Esophagus squamous epithelium (tissue), 5 donors: ENCODE data around the gene RHCE. TPM values are rescaled to one million over a fixed set of nuclear protein-coding genes. Genes with fewer than 3 reads are reported as not detected.
"Not testable (repeated sequence)": the region's sequence is repeated elsewhere in the genome, so short reads cannot be mapped to it uniquely, and the experiment has no call there.

Source experiments
- DNase-seq: peaks from one replicate; lab custom pipeline; 2025; lab: John Stamatoyannopoulos, UW
- H3K27ac ChIP-seq, 4 donors: fragments of 200-600 bp; sonication (generic); one replicate each; pipeline ENCODE4 v1.5.1; 2016 to 2019; ENCODE audit warnings: mild to moderate bottlenecking in 1 of 4
- H3K27me3 ChIP-seq, 4 donors: fragments of 200-600 bp; sonication (generic); 1 replicate in 3 of 4; 2 replicates in 1 of 4; pipeline versions ENCODE4 v1.5.1 to v1.6.0; 2017 to 2021; ENCODE audit warnings: antibody characterized with exemption in 1 of 4
- H3K36me3 ChIP-seq, 3 donors: fragments of 200-600 bp; sonication (generic); one replicate each; pipeline ENCODE4 v1.5.1; 2016 to 2019
- H3K4me1 ChIP-seq, 3 donors: fragments of 200-600 bp; sonication (generic); one replicate each; pipeline ENCODE4 v1.5.1; 2017 to 2019
- H3K4me3 ChIP-seq, 4 donors: fragments of 200-600 bp; sonication (generic); 1 replicate in 3 of 4; 2 replicates in 1 of 4; pipeline ENCODE4 v1.5.1; 2016 to 2019; ENCODE audit warnings: mild to moderate bottlenecking in 2 of 4, moderate library complexity in 1 of 4
- H3K9me3 ChIP-seq, 3 donors: fragments of 200-600 bp; sonication (generic); one replicate each; pipeline ENCODE4 v1.5.1; 2016 to 2019
- POLR2A ChIP-seq, 4 donors: fragments of 450-650 bp; IDR thresholded peaks; one replicate each; pipeline ENCODE4 v1.6.1; 2017; ENCODE audit warnings: antibody characterized with exemption in 4 of 4, mild to moderate bottlenecking in 4 of 4, moderate library complexity in 3 of 4
- WGBS, 2 donors: methylation state at CpG; one replicate each; pipeline ENCODE4 v1.1.5; 2018; 5-methylcytosine and 5-hydroxymethylcytosine counted together
- intact Hi-C: fragments of 100-400 bp; cut with DNase I; formaldehyde crosslinking; loops from one replicate; pipeline ENCODE4 v1.15.0; 2022
- total RNA-seq, 4 donors: library from RNA; depleted of rRNA; stranded (reverse); fragments of >200 nt; gene quantifications; one replicate each; pipeline ENCODE4 v1.1.0, GENCODE V29; 2016
- donor health status: DM: yes; HTN: yes; CAD: no.

RHCE gene
- total RNA-seq, 4 donors from 2014 or later = 0.27 to 0.38 TPM; not detected in 2

DNA sequence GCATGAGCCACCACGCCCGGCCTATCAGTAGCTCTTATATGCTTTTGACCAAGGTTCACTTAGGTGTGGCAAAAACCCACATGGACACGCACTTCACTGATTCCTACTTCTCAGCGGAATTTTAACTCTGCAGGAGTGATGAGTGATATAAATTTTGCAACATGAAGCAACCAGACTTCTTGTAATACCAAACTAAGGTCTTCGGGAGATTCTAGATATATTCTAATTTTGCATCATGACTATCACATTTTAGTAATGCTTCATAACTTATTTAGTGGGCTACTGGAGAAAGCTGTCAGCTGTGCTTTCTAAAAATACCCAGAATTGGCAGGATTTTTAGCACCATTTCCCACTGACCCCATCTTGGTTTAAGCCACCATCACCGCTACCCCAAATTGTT, 27.8 kb downstream of the RHCE start:
- H3K4me3 ChIP-seq = no peak overlapping the region
- H3K36me3 ChIP-seq = no peaks in the 10 kb centered on the region
- intact Hi-C loops = no loop called here
- 91 to 95% methylated on average over 6 of the region's 6 CpGs for WGBS, 2 donors
- H3K27ac ChIP-seq = no peak overlapping the region
- no peak for DNase-seq
- H3K4me1 ChIP-seq = no peaks in the 10 kb centered on the region
- no peaks in the 10 kb centered on the region for H3K27me3 ChIP-seq
- no peak for TF ChIP-seq POLR2A (IDR thresholded peaks at IDR 0.05)
- no peaks in the 10 kb centered on the region for H3K9me3 ChIP-seq

DNA sequence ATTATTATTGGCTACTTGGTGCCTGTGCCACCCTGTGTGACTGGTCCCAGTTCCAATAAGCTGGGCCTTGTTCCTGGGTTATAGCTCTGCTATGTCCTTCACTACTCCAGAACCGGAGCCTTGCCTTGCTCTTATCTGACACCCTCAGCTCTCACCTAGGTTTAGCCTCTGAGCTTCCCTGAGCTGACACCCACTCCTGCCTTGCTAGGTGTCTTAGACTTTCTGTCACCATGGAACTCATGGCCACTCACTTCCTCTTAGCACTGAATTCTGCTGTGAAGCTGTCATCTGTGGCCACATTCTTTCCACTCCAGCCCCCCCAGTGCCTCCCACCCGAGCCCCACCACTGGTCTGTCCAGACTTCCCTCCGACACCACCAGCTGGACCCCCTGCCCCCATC, 30.9 kb downstream of the RHCE start:
- H3K27ac ChIP-seq, H3K9me3 ChIP-seq, DNase-seq, intact Hi-C loops, H3K4me3 ChIP-seq, H3K4me1 ChIP-seq, H3K36me3 ChIP-seq, H3K27me3 ChIP-seq: not testable (repeated sequence)
- 70 to 76% methylated on average over 3 of the region's 3 CpGs for WGBS, 2 donors

DNA sequence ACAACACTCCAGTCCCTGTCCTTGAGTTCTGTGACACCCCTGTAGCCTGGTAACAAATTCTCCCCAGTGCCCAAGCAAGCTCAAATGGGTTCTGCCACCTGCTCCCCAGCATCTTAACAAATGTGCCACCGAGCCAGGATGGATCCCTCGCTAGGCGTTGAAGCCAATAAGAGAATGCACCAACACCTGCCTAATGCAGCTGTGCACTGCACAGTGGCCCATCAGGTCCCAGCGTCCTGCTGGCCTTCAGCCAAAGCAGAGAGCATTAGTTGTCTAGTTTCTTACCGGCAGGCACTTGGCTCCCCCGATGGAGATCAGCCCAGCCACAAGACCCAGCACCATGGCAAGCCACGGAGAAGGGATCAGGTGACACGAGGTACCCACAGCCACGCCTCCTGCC, 31.9 kb downstream of the RHCE start:
- H3K36me3 ChIP-seq, intact Hi-C loops, H3K27me3 ChIP-seq, H3K4me1 ChIP-seq, DNase-seq, H3K27ac ChIP-seq, H3K4me3 ChIP-seq, H3K9me3 ChIP-seq: not testable (repeated sequence)
- 67 to 73% methylated on average over 1 to 9 of the region's 9 CpGs for WGBS, 2 donors

- intact Hi-C loops, DNase-seq, H3K4me1 ChIP-seq: not testable (repeated sequence)
Measured at GRCh38 chr1:25387096-25387495, 33.5 kb downstream of the RHCE start.

DNA sequence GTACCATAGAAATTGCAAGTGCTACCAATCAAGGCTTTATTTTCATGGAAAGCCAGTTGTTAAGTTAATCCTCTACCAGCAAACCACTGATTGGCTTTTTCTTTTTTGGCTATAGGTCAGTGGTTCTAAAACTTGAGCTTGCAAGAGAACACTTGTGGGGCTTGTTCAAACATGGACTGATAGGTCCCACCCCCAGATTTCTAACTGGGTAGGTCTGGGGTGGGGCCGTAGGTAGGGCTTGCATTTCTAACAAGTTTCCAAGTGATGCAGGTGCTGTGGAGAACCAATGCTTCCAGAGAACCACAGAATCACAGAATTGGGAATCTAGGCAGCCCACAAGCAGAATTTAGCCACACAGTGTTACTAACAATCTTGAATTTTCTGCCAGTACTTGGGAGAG, 36.8 kb downstream of the RHCE start:
- WGBS, 2 donors = no CpG with 5 or more reads among the region's 1 CpG
- H3K4me3 ChIP-seq, H3K27me3 ChIP-seq, H3K36me3 ChIP-seq, intact Hi-C loops, H3K4me1 ChIP-seq, H3K9me3 ChIP-seq, DNase-seq, H3K27ac ChIP-seq: not testable (repeated sequence)

More at GRCh38 chr1:25387096-25387495, 33.5 kb downstream of the RHCE start:
- not testable (repeated sequence) for H3K27ac ChIP-seq, H3K27me3 ChIP-seq, H3K9me3 ChIP-seq, H3K36me3 ChIP-seq, H3K4me3 ChIP-seq
- 57 to 62% methylated on average over 4 of the region's 4 CpGs for WGBS, 2 donors

- H3K4me3 ChIP-seq, H3K27ac ChIP-seq, DNase-seq, H3K4me1 ChIP-seq, intact Hi-C loops, H3K9me3 ChIP-seq, H3K36me3 ChIP-seq, H3K27me3 ChIP-seq: not testable (repeated sequence)
- 92 to 100% methylated on average over 1 of the region's 1 CpG for WGBS, 2 donors
Measured at GRCh38 chr1:25383090-25383489, 37.5 kb downstream of the RHCE start.

GRCh38 chr1:25382543-25382942, 38.1 kb downstream of the RHCE start:
- H3K36me3 ChIP-seq, H3K4me1 ChIP-seq, H3K9me3 ChIP-seq, H3K27ac ChIP-seq, H3K27me3 ChIP-seq, H3K4me3 ChIP-seq, DNase-seq, intact Hi-C loops: not testable (repeated sequence)
- 81% methylated on average over 1 of the region's 1 CpG; no CpG with 5 or more reads in 1 of the 2 donors for WGBS, 2 donors

GRCh38 chr1:25378367-25378766, 42.3 kb downstream of the RHCE start:
- H3K27ac ChIP-seq, DNase-seq, H3K4me3 ChIP-seq, H3K36me3 ChIP-seq, intact Hi-C loops, H3K9me3 ChIP-seq, H3K4me1 ChIP-seq, H3K27me3 ChIP-seq: not testable (repeated sequence)
- WGBS, 2 donors = 85 to 89% methylated on average over 3 of the region's 3 CpGs

DNA sequence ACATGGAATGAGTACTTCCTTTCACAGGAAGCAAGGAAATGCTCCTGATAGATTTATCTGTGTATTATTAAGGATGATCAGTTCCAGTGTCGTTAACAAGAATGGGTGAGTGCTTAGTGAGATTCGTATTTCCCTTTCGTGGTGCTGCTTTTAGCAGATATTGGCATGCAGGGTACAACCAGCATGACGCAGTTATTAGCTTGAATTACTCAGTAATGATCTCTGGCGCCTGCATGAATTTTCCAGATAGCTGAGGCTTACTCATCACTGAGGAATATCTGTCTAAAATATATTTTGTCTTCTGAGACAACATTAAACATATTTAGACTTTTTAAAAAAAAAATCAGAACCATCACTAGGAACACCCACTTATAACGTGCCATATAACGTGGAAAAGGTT, 48.9 kb downstream of the RHCE start:
- H3K4me3 ChIP-seq, H3K27ac ChIP-seq, H3K9me3 ChIP-seq, H3K36me3 ChIP-seq, intact Hi-C loops, DNase-seq, H3K27me3 ChIP-seq, H3K4me1 ChIP-seq: not testable (repeated sequence)
- WGBS, 2 donors = 63 to 68% methylated on average over 7 of the region's 7 CpGs

DNA sequence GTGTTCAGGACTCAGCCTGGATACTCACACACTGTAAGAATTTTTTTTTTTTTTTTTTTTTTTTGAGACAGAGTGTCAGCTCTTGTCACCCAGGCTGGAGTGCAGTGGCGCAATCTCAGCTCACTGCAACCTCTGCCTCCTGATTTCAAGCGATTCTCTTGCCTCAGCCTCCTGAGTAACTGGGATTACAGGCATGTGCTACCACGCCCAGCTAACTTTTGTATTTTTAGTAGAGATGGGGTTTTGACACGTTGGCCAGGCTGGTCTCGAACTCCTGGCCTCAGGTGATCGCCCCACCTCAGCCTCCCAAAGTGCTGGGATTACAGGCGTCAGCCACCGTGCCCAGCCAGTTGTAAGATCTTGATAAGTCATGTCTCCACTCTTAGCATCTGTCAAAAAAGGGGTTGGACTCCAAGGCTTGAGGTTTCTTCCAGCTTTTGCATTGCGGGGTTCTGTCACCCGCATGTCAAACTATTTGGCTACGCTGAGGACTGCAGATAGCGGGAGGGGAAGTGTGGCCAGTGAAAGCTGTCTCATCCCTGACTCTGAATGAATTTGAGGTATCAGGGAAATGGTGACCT, 50.8 kb downstream of the RHCE start:
- H3K4me1 ChIP-seq, H3K9me3 ChIP-seq, intact Hi-C loops, H3K27ac ChIP-seq, H3K4me3 ChIP-seq, DNase-seq, H3K27me3 ChIP-seq, H3K36me3 ChIP-seq: not testable (repeated sequence)
- WGBS, 2 donors = 81 to 82% methylated on average over 8 to 11 of the region's 12 CpGs
